ENCODE data around the gene SH3GLB2. TPM values are rescaled to one million over a fixed set of nuclear protein-coding genes. Genes with fewer than 3 reads are reported as not detected.

SH3GLB2 gene
- total RNA-seq, 1 donor from 2014 or later = 76.1 TPM

- Mint-ChIP-seq H3K4me1 (peaks cover 34% of the 10 kb centered on the region), H3K27ac (ENCODE audit: unreplicated experiment) (no peak overlapping the region)
- DNase-seq (ENCODE audit: low read depth, low spot score) = no peak
These were observed 393 bp downstream of the SH3GLB2 start for GRCh38 chr9:129027685-129028191.

GRCh38 chr9:129027224-129027684 lies 877 bp downstream of the SH3GLB2 start:
- no peaks in the 10 kb centered on the region for H3K9me3 Mint-ChIP-seq
- DNase-seq (ENCODE audit: low read depth, low spot score) = no peak
- no peaks in the 10 kb centered on the region for H3K27me3 Mint-ChIP-seq (ENCODE audit: low read depth)
- TF ChIP-seq CTCF (conservative IDR thresholded peaks at IDR 0.05) = no peak
- H3K4me1 Mint-ChIP-seq = peaks cover 38% of the 10 kb centered on the region
- H3K36me3 Mint-ChIP-seq (ENCODE audit: low read depth) = no peaks in the 10 kb centered on the region
- no peak overlapping the region for H3K27ac Mint-ChIP-seq (ENCODE audit: unreplicated experiment)
- peak overlapping the region; percentile 87 for H3K4me3 Mint-ChIP-seq

More at GRCh38 chr9:129027685-129028191, 393 bp downstream of the SH3GLB2 start:
- Mint-ChIP-seq H3K36me3 (ENCODE audit: low read depth) (no peaks in the 10 kb centered on the region), H3K4me3 (peak overlapping the region; percentile 87), H3K9me3 (no peaks in the 10 kb centered on the region), H3K27me3 (ENCODE audit: low read depth) (no peaks in the 10 kb centered on the region)
- TF ChIP-seq CTCF (conservative IDR thresholded peaks at IDR 0.05) = no peak

DNA sequence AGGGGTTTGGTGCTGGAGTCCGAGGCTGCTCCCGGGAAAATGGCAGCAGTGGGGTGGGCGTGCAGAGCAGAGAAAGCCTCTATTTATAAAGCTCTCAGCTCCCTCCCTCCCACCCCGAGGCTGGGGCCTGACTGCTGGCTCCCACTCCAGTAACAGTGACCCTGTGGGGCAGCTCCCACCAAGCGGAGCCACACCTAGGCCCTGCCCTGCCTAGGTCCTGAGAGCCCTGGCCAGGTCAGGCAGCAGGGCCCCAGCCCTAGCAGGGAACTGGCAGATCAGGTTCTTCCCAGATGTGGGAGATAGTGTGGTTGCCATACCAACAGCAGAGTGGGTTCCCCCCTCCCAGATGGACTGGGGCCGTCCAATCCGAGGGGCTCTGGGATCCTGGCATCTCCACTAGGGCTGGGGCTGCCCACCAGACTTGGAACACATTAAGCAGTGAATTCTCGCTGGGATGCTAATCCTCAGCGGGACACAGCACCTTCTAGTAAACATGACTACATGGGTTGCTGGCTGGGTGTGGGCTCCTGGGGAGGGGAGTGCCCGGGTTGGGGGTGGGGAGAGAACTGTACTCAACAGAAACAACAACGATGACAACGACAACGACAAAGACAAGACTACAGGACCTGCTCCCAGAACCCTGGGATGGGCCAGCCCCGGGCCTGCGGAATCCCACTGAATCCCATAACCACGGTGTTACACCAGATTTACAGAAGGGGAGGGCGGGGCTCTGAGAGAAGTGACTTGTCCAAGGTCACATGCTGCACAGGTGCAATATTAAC lies 1.5 kb downstream of the SH3GLB2 start:
- Mint-ChIP-seq H3K36me3 (ENCODE audit: low read depth) (no peaks in the 10 kb centered on the region), H3K27me3 (ENCODE audit: low read depth) (no peaks in the 10 kb centered on the region), H3K9me3 (no peaks in the 10 kb centered on the region), H3K4me1 (peaks cover 44% of the 10 kb centered on the region), H3K4me3 (peak overlapping the region; percentile 87), H3K27ac (ENCODE audit: unreplicated experiment) (peak overlapping the region; percentile 87)
- DNase-seq (ENCODE audit: low read depth, low spot score) = no peak
- TF ChIP-seq CTCF (conservative IDR thresholded peaks at IDR 0.05) = no peak

GRCh38 chr9:129023908-129024233 lies 4.3 kb downstream of the SH3GLB2 start:
- Mint-ChIP-seq H3K4me3 (peak overlapping the region; percentile 15), H3K4me1 (peaks cover 39% of the 10 kb centered on the region), H3K9me3 (no peaks in the 10 kb centered on the region), H3K27ac (ENCODE audit: unreplicated experiment) (no peak overlapping the region), H3K27me3 (ENCODE audit: low read depth) (no peaks in the 10 kb centered on the region), H3K36me3 (ENCODE audit: low read depth) (no peaks in the 10 kb centered on the region)
- DNase-seq (ENCODE audit: low read depth, low spot score) = no peak
- TF ChIP-seq CTCF (conservative IDR thresholded peaks at IDR 0.05) = no peak

DNA sequence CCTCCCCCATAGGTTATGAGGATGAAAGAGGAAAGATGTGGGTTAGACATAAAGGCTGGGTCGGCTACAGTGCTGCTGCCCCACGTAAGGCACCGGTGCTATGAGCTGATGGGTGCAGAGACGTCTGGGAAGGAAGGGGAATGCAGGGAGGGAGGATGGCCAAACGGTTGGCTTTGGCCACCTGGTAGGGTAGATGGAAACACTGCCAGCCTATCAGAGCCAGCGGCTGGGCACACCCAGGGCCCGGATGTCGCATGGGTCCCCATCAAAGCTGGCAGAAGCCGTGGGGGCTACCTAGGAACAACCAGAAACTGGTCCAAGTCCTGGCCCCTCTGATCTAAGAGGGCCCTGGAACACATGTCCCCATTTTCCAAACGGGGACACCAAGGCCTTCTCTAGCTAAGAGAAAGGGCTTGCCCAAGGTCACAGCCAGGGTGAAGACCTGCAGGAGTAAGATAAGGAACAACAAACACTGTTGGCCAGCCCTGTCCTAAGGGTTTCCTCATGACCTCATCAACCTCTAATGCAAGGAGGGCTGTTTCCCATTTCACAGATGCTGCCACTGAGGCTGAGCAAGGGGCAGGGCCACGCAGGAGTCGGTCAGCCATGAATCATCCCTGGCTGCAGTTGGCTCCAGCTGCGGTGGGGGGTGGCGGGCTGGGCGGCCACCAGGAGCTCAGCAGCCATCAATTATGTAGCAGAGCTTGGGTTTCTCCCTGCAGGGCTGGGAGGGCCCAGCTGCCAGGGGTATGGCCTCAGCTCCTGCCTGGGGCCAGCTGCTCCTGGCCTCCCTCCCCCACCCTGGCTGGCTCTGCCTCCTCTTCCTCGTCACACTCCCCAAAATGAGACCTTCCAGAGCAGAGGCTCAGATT lies 4.9 kb downstream of the SH3GLB2 start:
- Mint-ChIP-seq H3K36me3 (ENCODE audit: low read depth) (no peaks in the 10 kb centered on the region), H3K9me3 (no peaks in the 10 kb centered on the region), H3K4me3 (peak overlapping the region; percentile 62), H3K27me3 (ENCODE audit: low read depth) (no peaks in the 10 kb centered on the region), H3K4me1 (peaks cover 38% of the 10 kb centered on the region), H3K27ac (ENCODE audit: unreplicated experiment) (peak overlapping the region; percentile 75)
- DNase-seq (ENCODE audit: low read depth, low spot score) = no peak
- no peak for TF ChIP-seq CTCF (conservative IDR thresholded peaks at IDR 0.05)

All from neural crest cell (in vitro differentiated cells).